ENCODE data around the gene SLC26A11.

Gene SLC26A11

GRCh38 chr17:80287806-80288567, 67.8 kb downstream of the SLC26A11 start:
- no peak overlapping the region for H3K4me3 ChIP-seq (ENCODE audit: low read depth, low read length)
- DNase-seq (ENCODE audit: low read depth) = no peak
- no peak for TF ChIP-seq CTCF (IDR thresholded peaks at IDR 0.05; ENCODE audit: control insufficient read depth, extremely low read depth, insufficient read depth)

- H3K4me3 ChIP-seq (ENCODE audit: low read depth, low read length) = no peak overlapping the region
- no peak for DNase-seq (ENCODE audit: low read depth)
- TF ChIP-seq CTCF (IDR thresholded peaks at IDR 0.05; ENCODE audit: control insufficient read depth, extremely low read depth, insufficient read depth) = no peak
Measured at GRCh38 chr17:80289616-80290015, 69.4 kb downstream of the SLC26A11 start.

GRCh38 chr17:80290156-80290555, 69.9 kb downstream of the SLC26A11 start:
- TF ChIP-seq CTCF (IDR thresholded peaks at IDR 0.05; ENCODE audit: control insufficient read depth, extremely low read depth, insufficient read depth) = no peak
- no peak for DNase-seq (ENCODE audit: low read depth)

GRCh38 chr17:80291260-80291659, 71.0 kb downstream of the SLC26A11 start:
- DNase-seq (ENCODE audit: low read depth) = no peak
- TF ChIP-seq CTCF (IDR thresholded peaks at IDR 0.05; ENCODE audit: control insufficient read depth, extremely low read depth, insufficient read depth) = no peak
- H3K4me3 ChIP-seq (ENCODE audit: low read depth, low read length) = no peak overlapping the region

More at GRCh38 chr17:80290156-80290555, 69.9 kb downstream of the SLC26A11 start:
- H3K4me3 ChIP-seq (ENCODE audit: low read depth, low read length) = no peak overlapping the region

- no peak overlapping the region for H3K4me3 ChIP-seq (ENCODE audit: low read depth, low read length)
- TF ChIP-seq CTCF (IDR thresholded peaks at IDR 0.05; ENCODE audit: control insufficient read depth, extremely low read depth, insufficient read depth) = no peak
- DNase-seq (ENCODE audit: low read depth) = no peak
Measured at GRCh38 chr17:80291691-80292487, 71.7 kb downstream of the SLC26A11 start.

- TF ChIP-seq CTCF (IDR thresholded peaks at IDR 0.05; ENCODE audit: control insufficient read depth, extremely low read depth, insufficient read depth) = no peak
- DNase-seq (ENCODE audit: low read depth) = no peak
- no peak overlapping the region for H3K4me3 ChIP-seq (ENCODE audit: low read depth, low read length)
Measured at GRCh38 chr17:80292521-80292971, 72.3 kb downstream of the SLC26A11 start.
